H1 (cell line): ENCODE measurements around the gene IL17RD. TPM values are rescaled to one million over a fixed set of nuclear protein-coding genes. Genes with fewer than 3 reads are reported as not detected.

Source experiments
- BCL11A ChIP-seq, 2 experiments: IDR thresholded peaks; one replicate each; pipeline ENCODE4 v1.6.1; 2011; ENCODE audit warnings: low read depth in 2 of 2, low read length in 2 of 2, mild to moderate bottlenecking in 2 of 2
- CBX8 ChIP-seq: fragments of 300-800, 300-1000 bp; sonication (generic); IDR thresholded peaks from 2 replicates; pipeline ENCODE4 v1.7.1; 2016; ENCODE audit warnings: low read depth, low read length, borderline replicate concordance
- CREB1 ChIP-seq: IDR thresholded peaks from 2 replicates; pipeline ENCODE4 v1.6.1; 2012; ENCODE audit warnings: inconsistent platforms
- FOSL1 ChIP-seq: IDR thresholded peaks from 2 replicates; pipeline ENCODE4 v1.6.1; 2011; ENCODE audit warnings: mild to moderate bottlenecking, low read depth, low read length, moderate library complexity; ENCODE audit not compliant: insufficient read depth
- GTF2F1 ChIP-seq: IDR thresholded peaks from 2 replicates; pipeline ENCODE4 v1.6.1; 2012; ENCODE audit warnings: low read depth, low read length, improper control_type of control experiment, borderline replicate concordance
- HDAC2 ChIP-seq, 2 experiments: fragments of 300-600 bp in 1 of 2; sonication (generic) in 1 of 2; IDR thresholded peaks; 2 replicates each; pipeline ENCODE4 v1.6.1; 2011 to 2012; ENCODE audit warnings: low read depth in 2 of 2, low read length in 2 of 2, mild to moderate bottlenecking in 2 of 2, moderate library complexity in 2 of 2, borderline replicate concordance in 1 of 2, inconsistent platforms in 1 of 2
- JUND ChIP-seq: IDR thresholded peaks from 2 replicates; pipeline ENCODE4 v1.6.1; 2011; ENCODE audit warnings: mild to moderate bottlenecking, improper control_type of control experiment, low read length
- KDM5A ChIP-seq: fragments of 200-600 bp; IDR thresholded peaks from 2 replicates; pipeline ENCODE4 v1.7.1; 2012; ENCODE audit warnings: mild to moderate bottlenecking, low read length, inconsistent platforms, mixed read lengths
- POLR2AphosphoS5 ChIP-seq: IDR thresholded peaks from 2 replicates; pipeline ENCODE4 v1.6.1; 2011; ENCODE audit warnings: low read depth, low read length
- POU5F1 ChIP-seq: IDR thresholded peaks from 2 replicates; pipeline ENCODE4 v1.6.1; 2011; ENCODE audit warnings: low read depth, mild to moderate bottlenecking, low read length, moderate library complexity
- RBBP5 ChIP-seq: IDR thresholded peaks from 2 replicates; pipeline ENCODE4 v1.7.1; 2012; ENCODE audit warnings: low read depth, mild to moderate bottlenecking, inconsistent platforms, low read length, moderate library complexity, borderline replicate concordance
- SAP30 ChIP-seq: fragments of 300-600 bp; sonication (generic); IDR thresholded peaks from 2 replicates; pipeline ENCODE4 v1.7.1; 2012; ENCODE audit warnings: low read length, moderate library complexity, mild to moderate bottlenecking, inconsistent platforms; ENCODE audit not compliant: insufficient read depth, insufficient replicate concordance
- TCF12 ChIP-seq: IDR thresholded peaks from 2 replicates; pipeline ENCODE4 v1.6.1; 2011; ENCODE audit warnings: low read depth, mild to moderate bottlenecking, low read length
- polyA plus RNA-seq, 7 experiments: library from polyadenylated mRNA; depleted of rRNA in 3 of 7; stranded (reverse) in 5 of 7; unstranded in 2 of 7; fragments of >200 nt in 5 of 7; fragments of 200-250 nt in 2 of 7; gene quantifications; 1 replicate in 5 of 7; 2 replicates in 1 of 7; 4 replicates in 1 of 7; pipeline versions ENCODE4 v1.2.1 to v1.2.3, GENCODE V29; 2011 to 2013; ENCODE audit warnings: missing spikeins in 2 of 7, mixed read lengths in 2 of 7
- total RNA-seq: library from RNA; stranded (reverse); fragmentation: NEBNext Ultra II Directional; extraction: Animal tissue kit (Norgen Biotek cat#: 25700); gene quantifications from 2 replicates; pipeline ENCODE4 v1.2.1, GENCODE V29; 2021
- TF ChIP-seq, protein P1 (sequence below): IDR thresholded peaks from 2 replicates; pipeline ENCODE4 v1.6.1; 2011; ENCODE audit warnings: low read depth, mild to moderate bottlenecking, low read length; ENCODE audit not compliant: insufficient read depth
- TF ChIP-seq, protein P2 (sequence below): IDR thresholded peaks from 2 replicates; pipeline ENCODE4 v1.6.1; 2012; ENCODE audit warnings: inconsistent platforms

Gene IL17RD
- total and polyA plus RNA-seq, 2 of the 8 experiments (the other 6 are each of a cell fraction or from before 2014, with no cell fraction given) = 10.9 to 48.9 TPM

DNA sequence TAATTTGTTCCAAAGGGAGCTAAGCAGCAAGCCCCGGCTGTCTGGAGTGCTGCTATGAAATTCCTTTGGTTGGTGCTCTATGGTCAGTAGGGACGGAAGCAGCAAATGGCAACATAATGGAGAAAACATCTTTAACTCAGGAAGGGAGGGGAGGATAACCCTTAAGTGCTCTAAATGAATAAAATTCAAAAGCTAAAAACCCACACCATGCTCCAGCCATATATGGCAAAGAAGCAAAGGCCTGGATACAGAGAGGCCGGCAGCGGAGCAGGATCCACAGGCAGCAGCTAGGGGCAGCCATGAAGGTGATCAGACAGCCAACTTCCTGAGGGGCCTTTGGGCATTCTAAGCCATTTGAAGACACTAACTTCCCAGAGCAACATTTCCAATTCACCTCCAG lies 38.9 kb downstream of the IL17RD start (continued):
- TF ChIP-seq, protein P1, sequence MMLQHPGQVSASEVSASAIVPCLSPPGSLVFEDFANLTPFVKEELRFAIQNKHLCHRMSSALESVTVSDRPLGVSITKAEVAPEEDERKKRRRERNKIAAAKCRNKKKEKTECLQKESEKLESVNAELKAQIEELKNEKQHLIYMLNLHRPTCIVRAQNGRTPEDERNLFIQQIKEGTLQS = no peak
- 0 out of 4 replicates have a peak, but pooled peaks of 1 of the 2 experiments have one; percentile 53 for TF ChIP-seq HDAC2 (IDR thresholded peaks at IDR 0.05; ENCODE audit: borderline replicate concordance in 1 of 2, low read depth in 2 of 2, low read length in 2 of 2)
- no peak for TF ChIP-seq SAP30
- TF ChIP-seq, protein P2, sequence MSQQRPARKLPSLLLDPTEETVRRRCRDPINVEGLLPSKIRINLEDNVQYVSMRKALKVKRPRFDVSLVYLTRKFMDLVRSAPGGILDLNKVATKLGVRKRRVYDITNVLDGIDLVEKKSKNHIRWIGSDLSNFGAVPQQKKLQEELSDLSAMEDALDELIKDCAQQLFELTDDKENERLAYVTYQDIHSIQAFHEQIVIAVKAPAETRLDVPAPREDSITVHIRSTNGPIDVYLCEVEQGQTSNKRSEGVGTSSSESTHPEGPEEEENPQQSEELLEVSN = no peak
- TF ChIP-seq JUND = no peak
- TF ChIP-seq RBBP5 = no peak
- TF ChIP-seq POU5F1 = no peak
- no peak for TF ChIP-seq BCL11A (IDR thresholded peaks at IDR 0.05; ENCODE audit: low read depth in 2 of 2, low read length in 2 of 2)
- TF ChIP-seq FOSL1 = no peak
- TF ChIP-seq CBX8 = no peak
- TF ChIP-seq POLR2AphosphoS5 = peak; percentile 94
- TF ChIP-seq CREB1 = no peak
- no peak for TF ChIP-seq GTF2F1
- TF ChIP-seq KDM5A = no peak
- peak; percentile 95; the same call in 1 of the 2 replicates for TF ChIP-seq TCF12
